ENCODE results near the gene SMYD2. TPM values are rescaled to one million over a fixed set of nuclear protein-coding genes. Genes with fewer than 3 reads are reported as not detected.
"Not testable (repeated sequence)": the region's sequence is repeated elsewhere in the genome, so short reads cannot be mapped to it uniquely, and the experiment has no call there.

SMYD2 gene
- total RNA-seq, 1 donor from 2014 or later = 32.0 TPM

- no peak for DNase-seq
Measured at GRCh38 chr1:214271995-214272731, 8.8 kb upstream of the SMYD2 start.

GRCh38 chr1:214272964-214273533 lies 7.9 kb upstream of the SMYD2 start:
- no peak for DNase-seq

- DNase-seq = not testable (repeated sequence)
Measured at GRCh38 chr1:214275700-214276099, 5.3 kb upstream of the SMYD2 start.

- DNase-seq = no peak
Measured at GRCh38 chr1:214276786-214277185, 4.2 kb upstream of the SMYD2 start.

GRCh38 chr1:214277704-214278635 lies 3.0 kb upstream of the SMYD2 start:
- no peak for DNase-seq

GRCh38 chr1:214280386-214281020 lies 456 bp upstream of the SMYD2 start:
- no peak for DNase-seq

GRCh38 chr1:214281720-214282629 lies 1.0 kb downstream of the SMYD2 start:
- no peak for DNase-seq

GRCh38 chr1:214282630-214283242 lies 1.8 kb downstream of the SMYD2 start:
- DNase-seq = no peak

GRCh38 chr1:214285610-214286440 lies 4.9 kb downstream of the SMYD2 start:
- no peak for DNase-seq

- DNase-seq = no peak
Measured at GRCh38 chr1:214287884-214288283, 6.9 kb downstream of the SMYD2 start.

GRCh38 chr1:214289574-214290272 lies 8.8 kb downstream of the SMYD2 start:
- DNase-seq = no peak

- DNase-seq = no peak
Measured at GRCh38 chr1:214290424-214291037, 9.6 kb downstream of the SMYD2 start.

- no peak for DNase-seq
Measured at GRCh38 chr1:214292322-214292721, 11.4 kb downstream of the SMYD2 start.

GRCh38 chr1:214295934-214296333 lies 15.0 kb downstream of the SMYD2 start:
- no peak for DNase-seq

- no peak for DNase-seq
Measured at GRCh38 chr1:214296860-214297745, 16.1 kb downstream of the SMYD2 start.

GRCh38 chr1:214300149-214300780 lies 19.3 kb downstream of the SMYD2 start:
- DNase-seq = no peak

- no peak for DNase-seq
Measured at GRCh38 chr1:214301526-214301925, 20.6 kb downstream of the SMYD2 start.
